GM12864 (cell line): ENCODE results near the gene MGRN1.

Experiments
- DNase-seq: peaks from one replicate; pipeline ENCODE4 v3.0.0-alpha.2; 2011; ENCODE audit warnings: low read depth
- H3K4me3 ChIP-seq: 2 replicates; pipeline ENCODE4 v1.5.1; 2011; ENCODE audit warnings: mild to moderate bottlenecking, low read depth, low read length, control low read depth
- CTCF ChIP-seq: IDR thresholded peaks from 2 replicates; pipeline ENCODE4 v1.5.1; 2011; ENCODE audit warnings: low read depth, mild to moderate bottlenecking, moderate library complexity, low read length, control low read depth, inconsistent platforms; ENCODE audit errors: missing control alignments

The MGRN1 gene

GRCh38 chr16:4651827-4652226 lies 27.2 kb downstream of the MGRN1 start:
- DNase-seq: no peak
- no peak for TF ChIP-seq CTCF
- no peak overlapping the region for H3K4me3 ChIP-seq

- no peak overlapping the region for H3K4me3 ChIP-seq
- DNase-seq: no peak
- no peak for TF ChIP-seq CTCF
These were observed 27.9 kb downstream of the MGRN1 start for GRCh38 chr16:4652561-4652960.

- H3K4me3 ChIP-seq: no peak overlapping the region
- no peak for TF ChIP-seq CTCF
- DNase-seq: no peak
These were observed 29.7 kb downstream of the MGRN1 start for GRCh38 chr16:4654011-4654963.

GRCh38 chr16:4654964-4655590 lies 30.5 kb downstream of the MGRN1 start:
- TF ChIP-seq CTCF: no peak
- no peak overlapping the region for H3K4me3 ChIP-seq
- DNase-seq: no peak

- no peak for TF ChIP-seq CTCF
- H3K4me3 ChIP-seq: no peak overlapping the region
- no peak for DNase-seq
These were observed 31.2 kb downstream of the MGRN1 start for GRCh38 chr16:4655801-4656200.

- DNase-seq: no peak
- H3K4me3 ChIP-seq: no peak overlapping the region
- TF ChIP-seq CTCF: no peak
These were observed 31.6 kb downstream of the MGRN1 start for GRCh38 chr16:4656221-4656620.
